Uterus (tissue), 4 donors: ENCODE measurements around the gene NTRK3. TPM values are rescaled to one million over a fixed set of nuclear protein-coding genes. Genes with fewer than 3 reads are reported as not detected.

ENCODE experiments used
- DNase-seq, 2 donors: peaks; one replicate each; pipeline ENCODE4 v3.0.0-alpha.2; 2019 to 2020
- H3K27ac ChIP-seq, 2 donors: fragments of 200-600 bp; sonication (generic); 1 replicate in 1 of 2; 2 replicates in 1 of 2; pipeline ENCODE4 v1.5.1; 2016 to 2018
- H3K27me3 ChIP-seq, 2 donors: fragments of 200-600 bp; sonication (generic); one replicate each; pipeline ENCODE4 v1.5.1; 2018 to 2019; ENCODE audit warnings: control low read depth in 1 of 2
- H3K36me3 ChIP-seq, 2 donors: fragments of 200-600 bp; sonication (generic); one replicate each; pipeline ENCODE4 v1.5.1; 2019; ENCODE audit warnings: control low read depth in 1 of 2
- H3K4me1 ChIP-seq, 2 donors: fragments of 200-600 bp; sonication (generic); one replicate each; pipeline ENCODE4 v1.5.1; 2018 to 2019; ENCODE audit warnings: control low read depth in 1 of 2
- H3K4me3 ChIP-seq, 2 donors: fragments of 200-600 bp; sonication (generic); 1 replicate in 1 of 2; 2 replicates in 1 of 2; pipeline ENCODE4 v1.5.1; 2018 to 2019; ENCODE audit warnings: mild to moderate bottlenecking in 1 of 2
- H3K9me3 ChIP-seq, 2 donors: fragments of 200-600 bp; sonication (generic); one replicate each; pipeline ENCODE4 v1.5.1; 2019; ENCODE audit warnings: control low read depth in 1 of 2
- CTCF ChIP-seq, 4 experiments: fragments of 200-600 bp in 2 of 4; fragments of 450-650 bp in 2 of 4; sonication (generic) in 2 of 4; IDR thresholded peaks; one replicate each; pipeline ENCODE4 v1.5.1; 2016 to 2019; ENCODE audit warnings: antibody characterized with exemption in 4 of 4, mild to moderate bottlenecking in 2 of 4, moderate library complexity in 1 of 4
- POLR2A ChIP-seq, 2 donors: fragments of 450-650 bp; IDR thresholded peaks; one replicate each; pipeline ENCODE4 v1.6.1; 2016; ENCODE audit warnings: antibody characterized with exemption in 2 of 2, mild to moderate bottlenecking in 1 of 2, moderate library complexity in 1 of 2
- intact Hi-C: fragments of 100-400 bp; cut with DNase I; formaldehyde crosslinking; loops from one replicate; pipeline ENCODE4 v1.15.1; 2023; ENCODE audit warnings: low total_unique reads
- total RNA-seq, 4 donors: library from RNA; depleted of rRNA in 3 of 4; stranded (reverse); fragments of >200 nt in 3 of 4; gene quantifications; one replicate each; pipeline versions ENCODE4 v1.1.0 to v1.2.4, GENCODE V29; 2014 to 2023
- donor health status: DM: yes; HTN: yes; CAD: no.

Gene NTRK3
- total RNA-seq, 4 donors from 2014 or later: 6.9 to 47.0 (median 32.5) TPM

GRCh38 chr15:87902772-87903426 lies 353.6 kb downstream of the NTRK3 start:
- Histone ChIP-seq H3K27me3 (no peaks in the 10 kb centered on the region), H3K4me1 (no peaks in the 10 kb centered on the region), H3K27ac (peak overlapping the region in 1 of 2 donors; percentile 26), H3K4me3 (no peak overlapping the region), H3K9me3 (no peaks in the 10 kb centered on the region), H3K36me3 (no peaks in the 10 kb centered on the region)
- no peak for TF ChIP-seq CTCF (IDR thresholded peaks at IDR 0.05)
- no peak for TF ChIP-seq POLR2A (IDR thresholded peaks at IDR 0.05)
- intact Hi-C loops: no loop called here
- peak in 1 of 2 donors; percentile 19 for DNase-seq

GRCh38 chr15:87901926-87902690 lies 354.4 kb downstream of the NTRK3 start:
- Histone ChIP-seq H3K4me1 (no peaks in the 10 kb centered on the region), H3K27ac (peak overlapping the region in 1 of 2 donors; percentile 26), H3K27me3 (no peaks in the 10 kb centered on the region), H3K4me3 (no peak overlapping the region), H3K9me3 (no peaks in the 10 kb centered on the region), H3K36me3 (no peaks in the 10 kb centered on the region)
- intact Hi-C loops: no loop called here
- TF ChIP-seq POLR2A (IDR thresholded peaks at IDR 0.05) (no peak), CTCF (IDR thresholded peaks at IDR 0.05) (no peak)
- no peak for DNase-seq

DNA sequence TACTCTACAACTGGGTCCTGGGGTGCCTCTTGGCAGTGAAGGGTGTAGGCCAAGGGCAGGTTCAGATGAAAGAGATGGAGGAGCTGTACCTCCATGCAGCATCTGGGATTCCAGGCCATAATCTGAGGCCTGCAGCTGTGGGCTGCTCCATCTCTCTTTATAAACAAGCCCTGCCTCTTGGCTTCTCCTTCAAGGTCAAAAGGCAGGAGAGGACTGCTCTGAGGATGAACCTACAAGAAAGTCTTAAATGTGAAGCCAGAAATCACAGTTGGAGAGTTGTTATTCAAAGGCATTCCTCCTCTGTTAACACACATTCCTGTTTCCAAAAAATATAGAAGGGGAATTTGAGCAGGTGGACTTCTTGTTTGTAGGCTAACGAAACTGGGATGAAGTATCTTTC lies 355.5 kb downstream of the NTRK3 start:
- Histone ChIP-seq H3K27me3 (no peaks in the 10 kb centered on the region), H3K4me1 (no peaks in the 10 kb centered on the region), H3K4me3 (no peak overlapping the region), H3K9me3 (no peaks in the 10 kb centered on the region), H3K36me3 (no peaks in the 10 kb centered on the region), H3K27ac (no peak overlapping the region)
- TF ChIP-seq CTCF (IDR thresholded peaks at IDR 0.05) (no peak), POLR2A (IDR thresholded peaks at IDR 0.05) (no peak)
- DNase-seq: no peak
- intact Hi-C loops: no loop called here

DNA sequence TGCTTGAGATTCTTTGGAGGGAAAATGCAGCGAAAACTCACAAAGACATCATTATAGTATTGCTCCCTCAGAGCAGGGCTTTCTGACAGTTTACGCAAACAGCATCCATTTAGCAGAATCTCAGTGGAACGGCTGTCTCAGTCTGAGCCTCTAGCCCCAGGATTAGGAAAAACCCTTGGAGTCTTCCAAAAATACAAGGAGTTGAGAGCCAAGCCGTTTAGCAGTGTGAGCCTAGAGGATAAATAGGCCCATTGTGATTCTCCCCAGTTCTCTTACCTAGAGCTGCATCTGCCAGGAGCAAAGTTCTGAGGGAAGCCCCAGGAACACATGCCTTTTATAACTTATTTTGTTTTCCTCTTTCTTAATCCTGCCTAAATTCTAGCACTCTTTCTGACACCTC lies 359.6 kb downstream of the NTRK3 start:
- no peaks in the 10 kb centered on the region for H3K27me3 ChIP-seq
- no peak for DNase-seq
- TF ChIP-seq POLR2A (IDR thresholded peaks at IDR 0.05) (no peak), CTCF (IDR thresholded peaks at IDR 0.05) (no peak)
- no peaks in the 10 kb centered on the region for H3K9me3 ChIP-seq
- intact Hi-C loops: no loop called here
- no peaks in the 10 kb centered on the region for H3K36me3 ChIP-seq
- H3K27ac ChIP-seq: no peak overlapping the region
- H3K4me3 ChIP-seq: no peak overlapping the region
- H3K4me1 ChIP-seq: no peaks in the 10 kb centered on the region

- no peaks in the 10 kb centered on the region for H3K4me1 ChIP-seq
- DNase-seq: no peak
- no peaks in the 10 kb centered on the region for H3K36me3 ChIP-seq
- intact Hi-C loops: no loop called here
- H3K9me3 ChIP-seq: no peaks in the 10 kb centered on the region
- no peak overlapping the region for H3K4me3 ChIP-seq
- H3K27ac ChIP-seq: no peak overlapping the region
- H3K27me3 ChIP-seq: no peaks in the 10 kb centered on the region
- no peak for TF ChIP-seq POLR2A (IDR thresholded peaks at IDR 0.05)
- TF ChIP-seq CTCF (IDR thresholded peaks at IDR 0.05): no peak
Measured at GRCh38 chr15:87887177-87887576, 369.4 kb downstream of the NTRK3 start.
